ENCODE measurements around the gene IL2RA. TPM values are rescaled to one million over a fixed set of nuclear protein-coding genes. Genes with fewer than 3 reads are reported as not detected.

The IL2RA gene
- total and polyA plus RNA-seq, 10 of the 15 experiments (the other 5 are each of a cell fraction or from before 2014, with no cell fraction given) = 2.2 to 6.0 (median 4.9) TPM

GRCh38 chr10:5975641-5976473 is 86.3 kb downstream of the IL2RA start:
- ATAC-seq = peak; percentile 79
- no peaks in the 10 kb centered on the region for H3K27me3 ChIP-seq (replicated peaks in 1 of 2; ENCODE audit: control insufficient read depth in 2 of 2, insufficient read depth in 2 of 2, low read length in 1 of 2)
- intact Hi-C loops (cut with micrococcal nuclease; ENCODE audit: unreplicated experiment) (loop anchor here (2.0 to 5.0 kb wide), 6 partner anchors 75 to 289 kb away; partner anchors contain the start of genes FBH1, GDI2 and RBM17), in situ Hi-C loops (cut with MboI) (no loop called here)
- SMC1A ChIA-PET (ENCODE audit: uncharacterized antibody, unreplicated experiment) = interaction anchor here (0.6 to 3.2 kb wide), 24 partner anchors 14 to 1028 kb away, joined by 3 to 17 read pairs (median 4); partner anchors contain the start of genes ANKRD16 and FBH1
- peak overlapping the region; percentile 95 for H3K4me3 ChIP-seq
- FAIRE-seq = peak; percentile 84
- peaks cover 20% of the 10 kb centered on the region for H3K4me1 ChIP-seq (ENCODE audit: control insufficient read depth, insufficient read depth, low read length)
- BruUV-seq (replicated peaks) = no TSS peak
- POLR2A ChIA-PET = interaction anchor here (0.6 to 5.2 kb wide), 16 partner anchors 9 to 372 kb away, joined by 3 to 29 read pairs (median 4); partner anchors contain the start of genes ANKRD16 and FBH1
- H3K9me3 ChIP-seq (replicated peaks; ENCODE audit: control insufficient read depth, insufficient read depth, low read length) = no peaks in the 10 kb centered on the region
- peaks cover 59% of the 10 kb centered on the region for H3K79me2 ChIP-seq (ENCODE audit: control insufficient read depth, insufficient read depth, low read length)
- H4K20me1 ChIP-seq (ENCODE audit: control insufficient read depth, insufficient read depth) = no peaks in the 10 kb centered on the region
- H3K4me2 ChIP-seq (ENCODE audit: control insufficient read depth, insufficient read depth) = peak overlapping the region; percentile 46
- CTCF ChIA-PET = interaction anchor here (0.6 to 4.5 kb wide), 20 partner anchors 9 to 425 kb away, joined by 3 to 25 read pairs (median 4); partner anchors contain the start of genes ANKRD16, FBH1 and PFKFB3
- DNase-seq (ENCODE audit: low read depth, low spot score) = peak; percentile 89
- H3K36me3 ChIP-seq (ENCODE audit: control insufficient read depth in 2 of 2, insufficient read depth in 2 of 2, low read length in 1 of 2) = no peaks in the 10 kb centered on the region
- peak overlapping the region; percentile 92; the same call in 1 of the 2 replicates for H2AFZ ChIP-seq (ENCODE audit: control insufficient read depth, low read depth, low read length)
- WGBS (ENCODE audit: insufficient coverage, insufficient replicate concordance, low lambda C conversion rate, missing lambda C conversion rate) = 18% methylated on average over 19 of the region's 20 CpGs
- peak overlapping the region; percentile 88 for H3K27ac ChIP-seq (ENCODE audit: control insufficient read depth, insufficient read depth)
- H3K9ac ChIP-seq (ENCODE audit: control insufficient read depth, insufficient read depth, low read length) = peak overlapping the region; percentile 87
- RAD21 ChIA-PET (ENCODE audit: unreplicated experiment) = interaction anchor here (0.6 to 3.3 kb wide), 24 partner anchors 12 to 426 kb away, joined by 3 to 29 read pairs (median 4); partner anchors contain the start of genes ANKRD16, FBH1 and GDI2
- TF ChIP-seq NFIC (IDR thresholded peaks at IDR 0.05; ENCODE audit: low read depth, low read length) (peak; percentile 54; the same call in 1 of the 2 replicates), MEF2A (IDR thresholded peaks at IDR 0.05; ENCODE audit: insufficient read depth, low read depth, low read length) (peak; percentile 45; the same call in 1 of the 2 replicates), MTA3 (IDR thresholded peaks at IDR 0.05; ENCODE audit: borderline replicate concordance, low read length) (0 out of 2 replicates have a peak, but pooled peaks have one; percentile 74), CBX5 (IDR thresholded peaks at IDR 0.05; ENCODE audit: low read depth) (no peak), TCF7 (IDR thresholded peaks at IDR 0.05; ENCODE audit: borderline replicate concordance) (0 out of 2 replicates have a peak, but pooled peaks have one; percentile 54), ELK1 (IDR thresholded peaks at IDR 0.05; ENCODE audit: low read depth, low read length) (no peak), IRF4 (IDR thresholded peaks at IDR 0.05; ENCODE audit: low read depth, low read length) (peak; percentile 77), CHD2 (IDR thresholded peaks at IDR 0.05; ENCODE audit: borderline replicate concordance, low read depth, low read length) (0 out of 2 replicates have a peak, but pooled peaks have one; percentile 10), ZNF687 (IDR thresholded peaks at IDR 0.05) (peak; percentile 70), RAD21 (IDR thresholded peaks at IDR 0.05; ENCODE audit: insufficient read depth, low read depth, low read length) (0 out of 2 replicates have a peak, but pooled peaks have one; percentile 11), RUNX3 (IDR thresholded peaks at IDR 0.05; ENCODE audit: low read length) (peak; percentile 44), NBN (IDR thresholded peaks at IDR 0.05) (peak; percentile 87), ATF7 (IDR thresholded peaks at IDR 0.05; ENCODE audit: low read depth) (peak; percentile 84), ZBED1 (IDR thresholded peaks at IDR 0.05; ENCODE audit: borderline replicate concordance) (peak; percentile 84; the same call in 1 of the 2 replicates), MXI1 (IDR thresholded peaks at IDR 0.05; ENCODE audit: low read depth, low read length) (no peak)
